ENCODE results near the gene FOXP4. TPM values are rescaled to one million over a fixed set of nuclear protein-coding genes. Genes with fewer than 3 reads are reported as not detected.

FOXP4 gene
- polyA plus RNA-seq, 1 of the 3 experiments (the other 2 are of a cell fraction) = 7.3 TPM

DNA sequence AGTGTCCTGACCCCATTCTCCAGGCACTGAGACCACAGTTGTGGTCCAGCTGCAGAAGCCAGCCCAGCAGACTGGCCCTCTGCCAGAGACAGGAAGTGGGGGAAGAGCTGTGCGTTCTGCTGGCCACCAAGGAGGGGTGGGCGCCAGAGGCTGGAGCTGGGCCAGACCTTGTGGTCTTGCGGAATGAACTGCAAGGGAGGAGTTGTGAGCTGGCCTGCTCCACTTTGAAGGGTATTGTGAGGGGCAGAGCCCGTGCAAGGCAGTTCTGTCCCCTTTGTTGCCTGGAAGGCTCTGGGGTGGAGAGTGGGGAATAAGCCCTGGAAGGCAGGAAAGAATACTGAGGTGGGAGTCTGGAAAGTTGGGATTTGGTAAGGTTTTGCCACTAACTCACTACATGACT is 88.5 kb downstream of the FOXP4 start:
- peaks cover 0 to 29% of the 10 kb centered on the region in 2 experiments; a peak in 1 of 4 replicates for H3K4me1 ChIP-seq (ENCODE audit: control insufficient read depth in 1 of 2, insufficient read depth in 2 of 2, low read depth in 1 of 2, low read length in 1 of 2)

DNA sequence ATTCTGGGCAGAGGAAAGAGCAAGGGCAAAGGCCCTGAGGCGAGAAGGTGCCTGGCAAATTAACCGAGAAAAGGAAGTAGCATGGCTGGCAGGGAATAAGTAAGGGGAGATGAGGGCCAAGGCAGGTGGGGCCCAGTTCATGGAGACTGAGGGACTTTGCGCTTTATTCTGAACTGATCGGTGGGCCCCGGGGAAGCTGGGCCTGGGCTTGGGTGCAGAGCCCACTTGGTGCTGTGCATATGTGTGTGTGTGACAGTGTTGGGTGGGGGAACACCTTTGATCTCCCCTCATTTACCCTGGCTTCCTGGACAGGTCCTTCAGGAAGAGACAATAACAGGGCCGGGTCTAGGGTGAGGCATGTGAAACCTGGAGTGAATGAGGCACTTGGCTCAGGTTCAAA is 89.2 kb downstream of the FOXP4 start:
- TF ChIP-seq EP300 (IDR thresholded peaks at IDR 0.05; ENCODE audit: borderline replicate concordance in 1 of 2, low read depth in 1 of 2, low read length in 1 of 2) (no peak), TCF12 (IDR thresholded peaks at IDR 0.05) (no peak), FOSL2 (IDR thresholded peaks at IDR 0.05; ENCODE audit: borderline replicate concordance, low read depth) (no peak)
- no peaks in the 10 kb centered on the region for H4K20me1 ChIP-seq (ENCODE audit: insufficient read depth)
- no peaks in the 10 kb centered on the region for H3K79me2 ChIP-seq (ENCODE audit: insufficient read depth)
- peaks cover 5% of the 10 kb centered on the region; the same call in 1 of the 2 replicates for H3K27me3 ChIP-seq (ENCODE audit: insufficient read depth)
- H3K4me3 ChIP-seq (ENCODE audit: low read depth in 2 of 2, low read length in 1 of 2) = no peak overlapping the region
- CTCF ChIA-PET = interaction anchor here (1.4 to 2.3 kb wide), 6 partner anchors 10 to 267 kb away, joined by 3 to 17 read pairs (median 4); partner anchors contain the start of gene TOMM6
- POLR2A ChIA-PET = no interaction called here
- H3K27ac ChIP-seq (ENCODE audit: low read depth in 2 of 2, low read length in 1 of 2) = peak overlapping the region in 1 of 2 experiments; percentile 7; a peak in 2 of 4 replicates
- no peak overlapping the region for H3K4me2 ChIP-seq
- no peaks in the 10 kb centered on the region for H3K36me3 ChIP-seq (replicated peaks in 1 of 2; ENCODE audit: control insufficient read depth in 1 of 2, insufficient read depth in 2 of 2, low read length in 1 of 2)
- H3K9ac ChIP-seq = no peak overlapping the region
- H3F3A ChIP-seq (replicated peaks; ENCODE audit: insufficient read depth) = no peaks in the 10 kb centered on the region
- H3K9me2 ChIP-seq = no peaks in the 10 kb centered on the region
- no peak for DNase-seq
- WGBS (ENCODE audit: low lambda C conversion rate) = 84% methylated on average over 6 of the region's 6 CpGs
- no peaks in the 10 kb centered on the region for H3K9me3 ChIP-seq
- H3K4me1 ChIP-seq (ENCODE audit: control insufficient read depth in 1 of 2, insufficient read depth in 2 of 2, low read depth in 1 of 2, low read length in 1 of 2) = peaks cover 0 to 37% of the 10 kb centered on the region in 2 experiments; a peak in 1 of 4 replicates
- H2AFZ ChIP-seq (ENCODE audit: low read depth) = no peak overlapping the region

More for the DNA sequence above, 88.5 kb downstream of the FOXP4 start:
- H3K79me2 ChIP-seq (ENCODE audit: insufficient read depth) = no peaks in the 10 kb centered on the region
- peak overlapping the region in 1 of 2 experiments; percentile 7; a peak in 2 of 4 replicates for H3K27ac ChIP-seq (ENCODE audit: low read depth in 2 of 2, low read length in 1 of 2)
- DNase-seq = peak; percentile 90
- 0 out of 2 replicates have a peak overlapping the region, but pooled peaks have one; percentile 3 for H2AFZ ChIP-seq (ENCODE audit: low read depth)
- H3K4me3 ChIP-seq (ENCODE audit: low read depth in 2 of 2, low read length in 1 of 2) = no peak overlapping the region
- H3K9me3 ChIP-seq = no peaks in the 10 kb centered on the region
- WGBS (ENCODE audit: low lambda C conversion rate) = 17% methylated on average over 4 of the region's 4 CpGs
- H3K4me2 ChIP-seq = no peak overlapping the region
- peaks cover 5% of the 10 kb centered on the region; the same call in 1 of the 2 replicates for H3K27me3 ChIP-seq (ENCODE audit: insufficient read depth)
- no peaks in the 10 kb centered on the region for H3K36me3 ChIP-seq (replicated peaks in 1 of 2; ENCODE audit: control insufficient read depth in 1 of 2, insufficient read depth in 2 of 2, low read length in 1 of 2)
- no peaks in the 10 kb centered on the region for H3F3A ChIP-seq (replicated peaks; ENCODE audit: insufficient read depth)
- ChIA-PET POLR2A (no interaction called here), CTCF (interaction anchor here (0.8 to 2.3 kb wide), 7 partner anchors 9 to 267 kb away, joined by 3 to 17 read pairs (median 4); partner anchors contain the start of gene TOMM6)
- H4K20me1 ChIP-seq (ENCODE audit: insufficient read depth) = no peaks in the 10 kb centered on the region
- H3K9ac ChIP-seq = no peak overlapping the region
- no peak for TF ChIP-seq TCF12 (IDR thresholded peaks at IDR 0.05)
- TF ChIP-seq CHD2 (IDR thresholded peaks at IDR 0.05; ENCODE audit: low read length, partially characterized antibody) = peak; percentile 63
- TF ChIP-seq FOSL2 (IDR thresholded peaks at IDR 0.05; ENCODE audit: borderline replicate concordance, low read depth) = no peak
- no peak for TF ChIP-seq GABPA (IDR thresholded peaks at IDR 0.05; ENCODE audit: low read depth)
- TF ChIP-seq YY1 (IDR thresholded peaks at IDR 0.05; ENCODE audit: low read depth) = no peak
- TF ChIP-seq, protein P1, sequence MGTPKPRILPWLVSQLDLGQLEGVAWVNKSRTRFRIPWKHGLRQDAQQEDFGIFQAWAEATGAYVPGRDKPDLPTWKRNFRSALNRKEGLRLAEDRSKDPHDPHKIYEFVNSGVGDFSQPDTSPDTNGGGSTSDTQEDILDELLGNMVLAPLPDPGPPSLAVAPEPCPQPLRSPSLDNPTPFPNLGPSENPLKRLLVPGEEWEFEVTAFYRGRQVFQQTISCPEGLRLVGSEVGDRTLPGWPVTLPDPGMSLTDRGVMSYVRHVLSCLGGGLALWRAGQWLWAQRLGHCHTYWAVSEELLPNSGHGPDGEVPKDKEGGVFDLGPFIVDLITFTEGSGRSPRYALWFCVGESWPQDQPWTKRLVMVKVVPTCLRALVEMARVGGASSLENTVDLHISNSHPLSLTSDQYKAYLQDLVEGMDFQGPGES (IDR thresholded peaks at IDR 0.05; ENCODE audit: low read depth, low read length) = no peak
- no peak for TF ChIP-seq SMC3 (IDR thresholded peaks at IDR 0.05; ENCODE audit: low read depth, low read length)
- TF ChIP-seq RFX5 (IDR thresholded peaks at IDR 0.05; ENCODE audit: low read length) = no peak
- no peak for TF ChIP-seq RAD21 (IDR thresholded peaks at IDR 0.05; ENCODE audit: low read length)
- peak; percentile 52; the same call in 1 of the 2 replicates for TF ChIP-seq NFIC (IDR thresholded peaks at IDR 0.05; ENCODE audit: borderline replicate concordance)
- no peak for TF ChIP-seq NRF1 (IDR thresholded peaks at IDR 0.05; ENCODE audit: low read depth, low read length)
- TF ChIP-seq RCOR1 (IDR thresholded peaks at IDR 0.05; ENCODE audit: low read length) = peak; percentile 57; the same call in 1 of the 2 replicates
- no peak for TF ChIP-seq MXI1 (IDR thresholded peaks at IDR 0.05; ENCODE audit: low read depth, low read length)
- TF ChIP-seq SIN3A (IDR thresholded peaks at IDR 0.05; ENCODE audit: borderline replicate concordance, low read depth, low read length) = no peak
- no peak for TF ChIP-seq ELF1 (IDR thresholded peaks at IDR 0.05)
- TF ChIP-seq, protein P2, sequence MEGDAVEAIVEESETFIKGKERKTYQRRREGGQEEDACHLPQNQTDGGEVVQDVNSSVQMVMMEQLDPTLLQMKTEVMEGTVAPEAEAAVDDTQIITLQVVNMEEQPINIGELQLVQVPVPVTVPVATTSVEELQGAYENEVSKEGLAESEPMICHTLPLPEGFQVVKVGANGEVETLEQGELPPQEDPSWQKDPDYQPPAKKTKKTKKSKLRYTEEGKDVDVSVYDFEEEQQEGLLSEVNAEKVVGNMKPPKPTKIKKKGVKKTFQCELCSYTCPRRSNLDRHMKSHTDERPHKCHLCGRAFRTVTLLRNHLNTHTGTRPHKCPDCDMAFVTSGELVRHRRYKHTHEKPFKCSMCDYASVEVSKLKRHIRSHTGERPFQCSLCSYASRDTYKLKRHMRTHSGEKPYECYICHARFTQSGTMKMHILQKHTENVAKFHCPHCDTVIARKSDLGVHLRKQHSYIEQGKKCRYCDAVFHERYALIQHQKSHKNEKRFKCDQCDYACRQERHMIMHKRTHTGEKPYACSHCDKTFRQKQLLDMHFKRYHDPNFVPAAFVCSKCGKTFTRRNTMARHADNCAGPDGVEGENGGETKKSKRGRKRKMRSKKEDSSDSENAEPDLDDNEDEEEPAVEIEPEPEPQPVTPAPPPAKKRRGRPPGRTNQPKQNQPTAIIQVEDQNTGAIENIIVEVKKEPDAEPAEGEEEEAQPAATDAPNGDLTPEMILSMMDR (IDR thresholded peaks at IDR 0.05) = no peak
- TF ChIP-seq FOXJ3 (CRISPR knock-in tag; IDR thresholded peaks at IDR 0.05) = no peak
- TF ChIP-seq, protein P3, sequence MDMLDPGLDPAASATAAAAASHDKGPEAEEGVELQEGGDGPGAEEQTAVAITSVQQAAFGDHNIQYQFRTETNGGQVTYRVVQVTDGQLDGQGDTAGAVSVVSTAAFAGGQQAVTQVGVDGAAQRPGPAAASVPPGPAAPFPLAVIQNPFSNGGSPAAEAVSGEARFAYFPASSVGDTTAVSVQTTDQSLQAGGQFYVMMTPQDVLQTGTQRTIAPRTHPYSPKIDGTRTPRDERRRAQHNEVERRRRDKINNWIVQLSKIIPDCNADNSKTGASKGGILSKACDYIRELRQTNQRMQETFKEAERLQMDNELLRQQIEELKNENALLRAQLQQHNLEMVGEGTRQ (IDR thresholded peaks at IDR 0.05; ENCODE audit: borderline replicate concordance, low read depth, low read length) = no peak
- no peak for TF ChIP-seq RXRA (IDR thresholded peaks at IDR 0.05; ENCODE audit: borderline replicate concordance, low read depth)
- H3K9me2 ChIP-seq = no peaks in the 10 kb centered on the region
